HEK293 (cell line): ENCODE results near the gene LMCD1.

Experiments
- CTCF ChIA-PET: fragments of 350-600 bp; formaldehyde crosslinking; extraction: SDS; loops from one replicate; lab custom pipeline; 2021; ENCODE audit warnings: antibody characterized with exemption; lab: Yijun Ruan, JAX
- POLR2A ChIA-PET: fragments of 300-600 bp; formaldehyde crosslinking; extraction: SDS; loops from one replicate; lab custom pipeline; 2020; ENCODE audit warnings: antibody characterized with exemption, inconsistent platforms; lab: Yijun Ruan, JAX
- H3K27ac ChIP-seq: fragments of 200-500 bp; sonication (Bioruptor generic); 2 replicates; pipeline ENCODE4 v1.5.1; 2014; ENCODE audit warnings: low read depth, low read length, control low read depth, inconsistent platforms; ENCODE audit errors: extremely low read depth
- H3K36me3 ChIP-seq, 2 experiments: fragments of 200-500 bp in 1 of 2; sonication (Bioruptor generic) in 1 of 2; 1 replicate in 1 of 2; 2 replicates in 1 of 2; pipeline ENCODE4 v1.5.1; 2014 to 2017; ENCODE audit warnings: inconsistent platforms in 2 of 2, low read length in 2 of 2; ENCODE audit not compliant: control insufficient read depth in 2 of 2, insufficient read depth in 1 of 2
- H3K4me1 ChIP-seq: fragments of 200-500 bp; sonication (Bioruptor generic); 2 replicates; pipeline ENCODE4 v1.5.1; 2014; ENCODE audit warnings: mild to moderate bottlenecking, low read length, inconsistent platforms; ENCODE audit not compliant: control insufficient read depth, insufficient read depth
- H3K4me3 ChIP-seq: 2 replicates; pipeline ENCODE4 v1.5.1; 2011; ENCODE audit warnings: low read depth, mild to moderate bottlenecking, control low read depth, low read length, moderate library complexity
- H3K9me3 ChIP-seq: fragments of 200-500 bp; sonication (Bioruptor generic); 2 replicates; pipeline ENCODE4 v1.5.1; 2014; ENCODE audit warnings: low read depth, low read length, inconsistent platforms; ENCODE audit not compliant: control insufficient read depth, insufficient read depth
- GLI4 ChIP-seq: fragments of 450-650 bp; formaldehyde crosslinking; IDR thresholded peaks from 2 replicates; pipeline ENCODE4 v1.5.1; 2016; ENCODE audit warnings: missing biosample characterization, missing genetic modification characterization
- HOXC10 ChIP-seq: sonication (generic); formaldehyde crosslinking; IDR thresholded peaks from 2 replicates; pipeline ENCODE4 v1.8.1; 2023; ENCODE audit warnings: mild to moderate bottlenecking, missing genetic modification reagents
- ZFP3 ChIP-seq: fragments of 450-650 bp; formaldehyde crosslinking; IDR thresholded peaks from 2 replicates; pipeline ENCODE4 v1.5.1; 2016; ENCODE audit warnings: low read depth, missing biosample characterization, missing genetic modification characterization
- ZFP69B ChIP-seq: fragments of 450-650 bp; formaldehyde crosslinking; IDR thresholded peaks from 2 replicates; pipeline ENCODE4 v1.5.1; 2016; ENCODE audit warnings: missing biosample characterization, missing genetic modification characterization
- ZNF132 ChIP-seq: fragments of 450-650 bp; formaldehyde crosslinking; IDR thresholded peaks from 2 replicates; pipeline ENCODE4 v1.5.1; 2017; ENCODE audit warnings: missing biosample characterization, missing genetic modification characterization, borderline replicate concordance
- ZNF155 ChIP-seq: fragments of 450-650 bp; formaldehyde crosslinking; IDR thresholded peaks from 2 replicates; pipeline ENCODE4 v1.5.1; 2016; ENCODE audit warnings: missing biosample characterization, missing genetic modification characterization
- ZNF19 ChIP-seq: fragments of 450-650 bp; formaldehyde crosslinking; IDR thresholded peaks from 2 replicates; pipeline ENCODE4; 2016; ENCODE audit warnings: missing biosample characterization, missing genetic modification characterization, low read depth
- ZNF248 ChIP-seq: fragments of 450-650 bp; formaldehyde crosslinking; IDR thresholded peaks from 2 replicates; pipeline ENCODE4 v1.5.1; 2017; ENCODE audit warnings: missing biosample characterization, missing genetic modification characterization
- ZNF335 ChIP-seq: fragments of 450-650 bp; formaldehyde crosslinking; conservative IDR thresholded peaks from 2 replicates; pipeline ENCODE4 v1.5.1; 2016; ENCODE audit warnings: missing biosample characterization, missing genetic modification characterization
- ZNF549 ChIP-seq: fragments of 450-650 bp; IDR thresholded peaks from 2 replicates; pipeline ENCODE4 v1.5.1; 2018; ENCODE audit warnings: missing biosample characterization, missing genetic modification characterization, mild to moderate bottlenecking, inconsistent platforms, moderate library complexity
- ZNF561 ChIP-seq: fragments of 450-650 bp; IDR thresholded peaks from 2 replicates; pipeline ENCODE4 v1.5.1; 2018; ENCODE audit warnings: missing biosample characterization, missing genetic modification characterization, borderline replicate concordance
- ZNF571 ChIP-seq: fragments of 450-650 bp; formaldehyde crosslinking; IDR thresholded peaks from 2 replicates; pipeline ENCODE4 v1.5.0; 2017; ENCODE audit warnings: missing biosample characterization, missing genetic modification characterization
- ZNF626 ChIP-seq: fragments of 450-650 bp; sonication (Bioruptor Pico); formaldehyde crosslinking; IDR thresholded peaks from 2 replicates; pipeline ENCODE4 v1.5.1; 2018; ENCODE audit warnings: missing biosample characterization, missing genetic modification characterization, inconsistent platforms
- ZNF707 ChIP-seq: fragments of 450-650 bp; formaldehyde crosslinking; IDR thresholded peaks from 2 replicates; pipeline ENCODE4 v1.5.1; 2016; ENCODE audit warnings: missing biosample characterization, missing genetic modification characterization
- TF ChIP-seq, protein P1 (sequence below): fragments of 450-650 bp; formaldehyde crosslinking; IDR thresholded peaks from 2 replicates; pipeline ENCODE4 v1.5.1; 2016; ENCODE audit warnings: missing biosample characterization, missing genetic modification characterization
- TF ChIP-seq, protein P2 (sequence below): fragments of 450-650 bp; formaldehyde crosslinking; IDR thresholded peaks from 2 replicates; pipeline ENCODE4 v1.5.1; 2016; ENCODE audit warnings: missing biosample characterization, missing genetic modification characterization, low read depth
- TF ChIP-seq, protein P3 (sequence below): fragments of 450-650 bp; formaldehyde crosslinking; IDR thresholded peaks from 2 replicates; pipeline ENCODE4 v1.5.1; 2016; ENCODE audit warnings: missing biosample characterization, missing genetic modification characterization
- TF ChIP-seq, protein P4 (sequence below): fragments of 450-650 bp; formaldehyde crosslinking; conservative IDR thresholded peaks from 2 replicates; pipeline ENCODE4 v1.5.1; 2016; ENCODE audit warnings: low read depth, missing biosample characterization, missing genetic modification characterization

Gene LMCD1

DNA sequence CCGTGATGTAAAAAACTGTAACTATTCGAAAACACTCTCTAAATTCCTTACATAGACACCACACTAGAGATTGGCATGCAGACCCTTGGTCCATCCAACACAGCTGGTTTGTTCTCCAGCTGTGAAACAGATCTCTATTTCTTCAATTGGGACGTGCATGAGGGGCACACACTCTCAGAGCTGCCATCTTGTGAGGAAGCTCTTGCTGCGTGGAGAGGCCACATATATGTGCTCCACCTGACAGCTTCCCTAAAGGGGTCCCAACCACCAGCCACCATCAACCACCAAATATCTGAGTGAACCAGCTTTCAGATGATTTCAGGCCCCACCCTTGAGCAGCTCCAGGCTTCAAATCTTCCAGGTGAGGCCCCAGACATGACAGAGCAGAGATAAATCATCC is 117.3 kb downstream of the LMCD1 start:
- Histone ChIP-seq H3K4me1 (no peaks in the 10 kb centered on the region), H3K27ac (no peak overlapping the region), H3K4me3 (no peak overlapping the region), H3K9me3 (no peaks in the 10 kb centered on the region; the same call in 1 of the 2 replicates), H3K36me3 (peaks cover 0 to 3% of the 10 kb centered on the region in 2 experiments; a peak in 1 of 3 replicates)
- POLR2A ChIA-PET = no interaction called here
- TF ChIP-seq ZFP69B (no peak), ZNF248 (no peak)
- CTCF ChIA-PET = interaction anchor here (0.8 to 1.3 kb wide), 2 partner anchors 11 to 177 kb away, joined by 3 to 4 read pairs; no protein-coding TSS in a partner anchor

DNA sequence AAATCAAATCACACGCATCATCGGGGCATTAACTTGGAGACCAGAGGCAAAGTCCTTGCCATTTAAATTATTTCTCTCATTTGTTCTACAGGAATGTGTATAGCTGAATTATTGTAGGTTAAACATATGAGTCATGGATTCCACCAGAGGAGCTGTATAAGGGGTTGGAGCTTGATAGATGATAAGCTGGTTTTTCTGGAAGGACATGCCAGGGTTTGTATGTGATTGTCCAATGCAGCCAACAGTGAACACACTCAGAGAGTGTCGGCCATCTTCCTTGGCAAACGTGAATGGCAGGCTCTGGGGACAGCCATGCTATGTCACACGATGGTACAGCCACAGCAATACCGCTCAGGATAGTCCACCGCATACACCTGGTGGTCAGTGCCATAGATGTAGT is 117.9 kb downstream of the LMCD1 start:
- Histone ChIP-seq H3K9me3 (no peaks in the 10 kb centered on the region; the same call in 1 of the 2 replicates), H3K4me3 (no peak overlapping the region)
- TF ChIP-seq, protein P1, sequence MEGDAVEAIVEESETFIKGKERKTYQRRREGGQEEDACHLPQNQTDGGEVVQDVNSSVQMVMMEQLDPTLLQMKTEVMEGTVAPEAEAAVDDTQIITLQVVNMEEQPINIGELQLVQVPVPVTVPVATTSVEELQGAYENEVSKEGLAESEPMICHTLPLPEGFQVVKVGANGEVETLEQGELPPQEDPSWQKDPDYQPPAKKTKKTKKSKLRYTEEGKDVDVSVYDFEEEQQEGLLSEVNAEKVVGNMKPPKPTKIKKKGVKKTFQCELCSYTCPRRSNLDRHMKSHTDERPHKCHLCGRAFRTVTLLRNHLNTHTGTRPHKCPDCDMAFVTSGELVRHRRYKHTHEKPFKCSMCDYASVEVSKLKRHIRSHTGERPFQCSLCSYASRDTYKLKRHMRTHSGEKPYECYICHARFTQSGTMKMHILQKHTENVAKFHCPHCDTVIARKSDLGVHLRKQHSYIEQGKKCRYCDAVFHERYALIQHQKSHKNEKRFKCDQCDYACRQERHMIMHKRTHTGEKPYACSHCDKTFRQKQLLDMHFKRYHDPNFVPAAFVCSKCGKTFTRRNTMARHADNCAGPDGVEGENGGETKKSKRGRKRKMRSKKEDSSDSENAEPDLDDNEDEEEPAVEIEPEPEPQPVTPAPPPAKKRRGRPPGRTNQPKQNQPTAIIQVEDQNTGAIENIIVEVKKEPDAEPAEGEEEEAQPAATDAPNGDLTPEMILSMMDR = no peak
- TF ChIP-seq GLI4 = no peak
- TF ChIP-seq ZNF335 (tag by site-specific recombination) = no peak
- TF ChIP-seq, protein P2, sequence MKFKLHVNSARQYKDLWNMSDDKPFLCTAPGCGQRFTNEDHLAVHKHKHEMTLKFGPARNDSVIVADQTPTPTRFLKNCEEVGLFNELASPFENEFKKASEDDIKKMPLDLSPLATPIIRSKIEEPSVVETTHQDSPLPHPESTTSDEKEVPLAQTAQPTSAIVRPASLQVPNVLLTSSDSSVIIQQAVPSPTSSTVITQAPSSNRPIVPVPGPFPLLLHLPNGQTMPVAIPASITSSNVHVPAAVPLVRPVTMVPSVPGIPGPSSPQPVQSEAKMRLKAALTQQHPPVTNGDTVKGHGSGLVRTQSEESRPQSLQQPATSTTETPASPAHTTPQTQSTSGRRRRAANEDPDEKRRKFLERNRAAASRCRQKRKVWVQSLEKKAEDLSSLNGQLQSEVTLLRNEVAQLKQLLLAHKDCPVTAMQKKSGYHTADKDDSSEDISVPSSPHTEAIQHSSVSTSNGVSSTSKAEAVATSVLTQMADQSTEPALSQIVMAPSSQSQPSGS (tag by site-specific recombination) = no peak
- no peak for TF ChIP-seq ZNF561
- no peak for TF ChIP-seq HOXC10 (CRISPR knock-in tag)
- TF ChIP-seq, protein P3, sequence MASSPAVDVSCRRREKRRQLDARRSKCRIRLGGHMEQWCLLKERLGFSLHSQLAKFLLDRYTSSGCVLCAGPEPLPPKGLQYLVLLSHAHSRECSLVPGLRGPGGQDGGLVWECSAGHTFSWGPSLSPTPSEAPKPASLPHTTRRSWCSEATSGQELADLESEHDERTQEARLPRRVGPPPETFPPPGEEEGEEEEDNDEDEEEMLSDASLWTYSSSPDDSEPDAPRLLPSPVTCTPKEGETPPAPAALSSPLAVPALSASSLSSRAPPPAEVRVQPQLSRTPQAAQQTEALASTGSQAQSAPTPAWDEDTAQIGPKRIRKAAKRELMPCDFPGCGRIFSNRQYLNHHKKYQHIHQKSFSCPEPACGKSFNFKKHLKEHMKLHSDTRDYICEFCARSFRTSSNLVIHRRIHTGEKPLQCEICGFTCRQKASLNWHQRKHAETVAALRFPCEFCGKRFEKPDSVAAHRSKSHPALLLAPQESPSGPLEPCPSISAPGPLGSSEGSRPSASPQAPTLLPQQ (tag by site-specific recombination) = no peak
- no peak for TF ChIP-seq ZFP3
- no peak for TF ChIP-seq ZNF707 (tag by site-specific recombination)
- no peak for TF ChIP-seq ZNF155
- no peak for TF ChIP-seq ZNF571 (tag by site-specific recombination)
- TF ChIP-seq ZNF549 = no peak
- TF ChIP-seq, protein P4, sequence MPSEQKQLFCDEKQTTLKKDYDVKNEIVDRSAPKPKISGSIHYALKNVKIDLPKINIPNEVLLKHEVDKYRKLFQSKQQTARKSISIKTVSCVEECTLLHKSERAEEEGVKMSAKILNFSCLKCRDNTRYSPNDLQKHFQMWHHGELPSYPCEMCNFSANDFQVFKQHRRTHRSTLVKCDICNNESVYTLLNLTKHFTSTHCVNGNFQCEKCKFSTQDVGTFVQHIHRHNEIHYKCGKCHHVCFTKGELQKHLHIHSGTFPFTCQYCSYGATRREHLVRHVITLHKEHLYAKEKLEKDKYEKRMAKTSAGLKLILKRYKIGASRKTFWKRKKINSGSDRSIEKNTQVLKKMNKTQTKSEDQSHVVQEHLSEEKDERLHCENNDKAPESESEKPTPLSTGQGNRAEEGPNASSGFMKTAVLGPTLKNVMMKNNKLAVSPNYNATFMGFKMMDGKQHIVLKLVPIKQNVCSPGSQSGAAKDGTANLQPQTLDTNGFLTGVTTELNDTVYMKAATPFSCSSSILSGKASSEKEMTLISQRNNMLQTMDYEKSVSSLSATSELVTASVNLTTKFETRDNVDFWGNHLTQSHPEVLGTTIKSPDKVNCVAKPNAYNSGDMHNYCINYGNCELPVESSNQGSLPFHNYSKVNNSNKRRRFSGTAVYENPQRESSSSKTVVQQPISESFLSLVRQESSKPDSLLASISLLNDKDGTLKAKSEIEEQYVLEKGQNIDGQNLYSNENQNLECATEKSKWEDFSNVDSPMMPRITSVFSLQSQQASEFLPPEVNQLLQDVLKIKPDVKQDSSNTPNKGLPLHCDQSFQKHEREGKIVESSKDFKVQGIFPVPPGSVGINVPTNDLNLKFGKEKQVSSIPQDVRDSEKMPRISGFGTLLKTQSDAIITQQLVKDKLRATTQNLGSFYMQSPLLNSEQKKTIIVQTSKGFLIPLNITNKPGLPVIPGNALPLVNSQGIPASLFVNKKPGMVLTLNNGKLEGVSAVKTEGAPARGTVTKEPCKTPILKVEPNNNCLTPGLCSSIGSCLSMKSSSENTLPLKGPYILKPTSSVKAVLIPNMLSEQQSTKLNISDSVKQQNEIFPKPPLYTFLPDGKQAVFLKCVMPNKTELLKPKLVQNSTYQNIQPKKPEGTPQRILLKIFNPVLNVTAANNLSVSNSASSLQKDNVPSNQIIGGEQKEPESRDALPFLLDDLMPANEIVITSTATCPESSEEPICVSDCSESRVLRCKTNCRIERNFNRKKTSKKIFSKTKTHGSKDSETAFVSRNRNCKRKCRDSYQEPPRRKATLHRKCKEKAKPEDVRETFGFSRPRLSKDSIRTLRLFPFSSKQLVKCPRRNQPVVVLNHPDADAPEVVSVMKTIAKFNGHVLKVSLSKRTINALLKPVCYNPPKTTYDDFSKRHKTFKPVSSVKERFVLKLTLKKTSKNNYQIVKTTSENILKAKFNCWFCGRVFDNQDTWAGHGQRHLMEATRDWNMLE (tag by site-specific recombination) = no peak
- TF ChIP-seq ZNF626 (tag by site-specific recombination) = no peak
- no peak for TF ChIP-seq ZNF19 (tag by site-specific recombination)
- no peak for TF ChIP-seq ZNF132 (tag by site-specific recombination)
- TF ChIP-seq, all 188 proteins: peak for 0
- ChIA-PET CTCF (interaction anchor here (1.1 to 1.2 kb wide), 2 partner anchors 10 to 178 kb away, joined by 3 read pairs; no protein-coding TSS in a partner anchor), POLR2A (no interaction called here)
- H3K27ac ChIP-seq = no peak overlapping the region
- H3K4me1 ChIP-seq = no peaks in the 10 kb centered on the region
- H3K36me3 ChIP-seq = peaks cover 0 to 3% of the 10 kb centered on the region in 2 experiments; a peak in 1 of 3 replicates
